K562 (cell line): ENCODE data around the gene TSPAN16. TPM values are rescaled to one million over a fixed set of nuclear protein-coding genes. Genes with fewer than 3 reads are reported as not detected.

Experiments used
- ARID3B ChIP-seq: fragments of 250-450 bp; sonication (Bioruptor Pico); IDR thresholded peaks from 2 replicates; pipeline ENCODE4 v1.4.0; 2020; ENCODE audit warnings: borderline replicate concordance
- CBX2 ChIP-seq: fragments of 200-600 bp; sonication (generic); IDR thresholded peaks from one replicate; pipeline ENCODE4 v1.6.1; 2012; ENCODE audit warnings: mild to moderate bottlenecking, low read length, inconsistent platforms; ENCODE audit not compliant: insufficient read depth, poor library complexity, severe bottlenecking
- CC2D1A ChIP-seq: fragments of 450-650 bp; IDR thresholded peaks from 2 replicates; pipeline ENCODE4 v1.6.1; 2017; ENCODE audit warnings: mild to moderate bottlenecking
- DNMT1 ChIP-seq: fragments of 450-650 bp; IDR thresholded peaks from 2 replicates; pipeline ENCODE4 v1.6.1; 2016; ENCODE audit warnings: antibody characterized with exemption, mild to moderate bottlenecking
- ERF ChIP-seq: fragments of 450-650 bp; formaldehyde crosslinking; IDR thresholded peaks from 2 replicates; pipeline ENCODE4 v1.4.0; 2020; ENCODE audit warnings: mild to moderate bottlenecking, mixed read lengths
- KLF13 ChIP-seq: fragments of 450-650 bp; IDR thresholded peaks from 2 replicates; pipeline ENCODE4 v1.6.1; 2016; ENCODE audit warnings: missing genetic modification characterization, low read depth, mild to moderate bottlenecking, missing compliant biosample characterization, moderate library complexity, borderline replicate concordance
- KLF16 ChIP-seq: IDR thresholded peaks from 2 replicates; pipeline ENCODE4 v1.6.1; 2016; ENCODE audit warnings: antibody characterized with exemption
- MEIS2 ChIP-seq: fragments of 450-650 bp; IDR thresholded peaks from 2 replicates; pipeline ENCODE4 v1.6.1; 2014; ENCODE audit warnings: mild to moderate bottlenecking; ENCODE audit not compliant: partially characterized antibody
- REST ChIP-seq, 2 experiments: fragments of 450-650 bp; formaldehyde crosslinking in 1 of 2; IDR thresholded peaks; 2 replicates each; pipeline versions ENCODE4 v1.4.0 to v1.6.1; 2014 to 2020; ENCODE audit warnings: mild to moderate bottlenecking in 2 of 2, borderline replicate concordance in 1 of 2, low read depth in 1 of 2
- RFX1 ChIP-seq: fragments of 450-650 bp; IDR thresholded peaks from 2 replicates; pipeline ENCODE4 v1.6.1; 2016; ENCODE audit warnings: mild to moderate bottlenecking, moderate library complexity
- SP2 ChIP-seq: IDR thresholded peaks from 2 replicates; pipeline ENCODE4 v1.6.1; 2011; ENCODE audit warnings: mild to moderate bottlenecking, low read depth, low read length, moderate library complexity; ENCODE audit not compliant: poor library complexity, severe bottlenecking; ENCODE audit errors: extremely low read depth
- SPI1 ChIP-seq: IDR thresholded peaks from 2 replicates; pipeline ENCODE4 v1.6.1; 2011; ENCODE audit warnings: low read depth, low read length, control low read depth, borderline replicate concordance
- TEAD1 ChIP-seq, 2 experiments: fragments of 450-650 bp in 1 of 2; sonication (generic) in 1 of 2; formaldehyde crosslinking; IDR thresholded peaks; 2 replicates each; pipeline versions ENCODE4 v1.4.0 to v1.8.0; 2020 to 2022; ENCODE audit warnings: mild to moderate bottlenecking in 2 of 2, missing genetic modification reagents in 1 of 2
- TOE1 ChIP-seq, 2 experiments: fragments of 450-650 bp in 1 of 2; sonication (generic) in 1 of 2; formaldehyde crosslinking in 1 of 2; IDR thresholded peaks; 2 replicates each; pipeline versions ENCODE4 v1.7.1 to v1.8.0; 2016 to 2022; ENCODE audit warnings: borderline replicate concordance in 2 of 2, mild to moderate bottlenecking in 2 of 2, antibody characterized with exemption in 1 of 2, inconsistent platforms in 1 of 2, low read depth in 1 of 2, missing genetic modification reagents in 1 of 2, moderate library complexity in 1 of 2
- ZNF274 ChIP-seq: IDR thresholded peaks from 2 replicates; pipeline ENCODE4 v1.6.1; 2011; ENCODE audit warnings: low read depth, mild to moderate bottlenecking, low read length, moderate library complexity, borderline replicate concordance
- ZNF324 ChIP-seq: fragments of 250-450 bp; sonication (Bioruptor Pico); IDR thresholded peaks from 2 replicates; pipeline ENCODE4 v1.4.0; 2020; ENCODE audit warnings: mild to moderate bottlenecking
- polyA plus RNA-seq, 8 experiments: library from polyadenylated mRNA; depleted of rRNA in 4 of 8; stranded (reverse) in 5 of 8; unstranded in 3 of 8; fragments of >200 nt; fragmentation: Nextera tagmentation in 2 of 8; fragmentation: Illumina TruSeq in 1 of 8; extraction: Ambion mirVana in 2 of 8; extraction: Trizol in 1 of 8; gene quantifications; 2 replicates each; pipeline versions ENCODE4 v1.2.1 to v1.2.3, GENCODE V29; 2011 to 2014; ENCODE audit warnings: inconsistent platforms in 1 of 8, missing spikeins in 1 of 8
- total RNA-seq, 7 experiments: library from RNA; depleted of rRNA in 6 of 7; stranded (reverse); fragments of >200 nt in 6 of 7; fragmentation: Illumina TruSeq in 2 of 7; extraction: Trizol in 2 of 7; gene quantifications; 2 replicates each; pipeline versions ENCODE4 v1.2.1 to v1.2.3, GENCODE V29; 2011 to 2021; ENCODE audit warnings: low replicate concordance in 1 of 7

Gene TSPAN16
- total and polyA plus RNA-seq, 9 of the 15 experiments (the other 6 are each of a cell fraction or from before 2014, with no cell fraction given), result not detected

GRCh38 chr19:11346104-11346940 lies 50.4 kb downstream of the TSPAN16 start, which contains the start of the genes CCDC159 and TMEM205 (continued):
- peak; percentile 38; the same call in 1 of the 2 replicates for TF ChIP-seq REST (IDR thresholded peaks at IDR 0.05; ENCODE audit: borderline replicate concordance)
- no peak for TF ChIP-seq REST (CRISPR knock-in tag; IDR thresholded peaks at IDR 0.05; ENCODE audit: low read depth)
- peak; percentile 44; the same call in 1 of the 2 replicates for TF ChIP-seq SPI1
- no peak for TF ChIP-seq MEIS2
- no peak for TF ChIP-seq ZNF324 (CRISPR knock-in tag)
- TF ChIP-seq TEAD1 (CRISPR knock-in tag; IDR thresholded peaks at IDR 0.05), result peak in 1 of 2 experiments; percentile 19; a peak in 2 of 4 replicates
- no peak for TF ChIP-seq DNMT1
- TF ChIP-seq ARID3B (CRISPR knock-in tag), result no peak
- TF ChIP-seq TOE1 (IDR thresholded peaks at IDR 0.05; ENCODE audit: borderline replicate concordance), result 0 out of 2 replicates have a peak, but pooled peaks have one; percentile 47
- TF ChIP-seq TOE1 (CRISPR knock-in tag; IDR thresholded peaks at IDR 0.05; ENCODE audit: borderline replicate concordance, low read depth), result no peak
- no peak for TF ChIP-seq CBX2
- 0 out of 2 replicates have a peak, but pooled peaks have one; percentile 20 for TF ChIP-seq ERF
- peak; percentile 61; the same call in 1 of the 2 replicates for TF ChIP-seq KLF16
- peak; percentile 91 for TF ChIP-seq SP2
- no peak for TF ChIP-seq RFX1
- TF ChIP-seq ZNF274, result no peak
- 0 out of 2 replicates have a peak, but pooled peaks have one; percentile 12 for TF ChIP-seq CC2D1A
- peak; percentile 67; the same call in 1 of the 2 replicates for TF ChIP-seq KLF13 (tag)
